ENCODE data around the gene PRPF8. TPM values are rescaled to one million over a fixed set of nuclear protein-coding genes. Genes with fewer than 3 reads are reported as not detected.
A peak's percentile ranks its signal among the peaks of the same experiment; 100 is the strongest.

Gene PRPF8
- total and polyA plus RNA-seq, 5 donors from 2014 or later, result 146 to 405 (median 160) TPM

- no peak overlapping the region for H3K27ac ChIP-seq (ENCODE audit: insufficient read depth, low read length, poor library complexity, severe bottlenecking)
- peaks cover 0 to 8% (median 0%) of the 10 kb centered on the region in 4 donors for H3K4me1 Mint-ChIP-seq
- no peaks in the 10 kb centered on the region for H3K9me3 ChIP-seq (ENCODE audit: control insufficient read depth in 2 of 2, low read length in 2 of 2)
- no peak overlapping the region for H3K4me3 ChIP-seq (ENCODE audit: low read depth, low read length)
- H3K4me3 Mint-ChIP-seq, result no peak overlapping the region
- H3K9me3 Mint-ChIP-seq, result no peaks in the 10 kb centered on the region
- H3K27ac Mint-ChIP-seq, result no peak overlapping the region
- no peaks in the 10 kb centered on the region for H3K27me3 Mint-ChIP-seq
- no peak for ATAC-seq (ENCODE audit: low read depth in 2 of 2)
- no peaks in the 10 kb centered on the region for H3K36me3 ChIP-seq (ENCODE audit: control insufficient read depth, insufficient read depth, low read length)
- H3K4me1 ChIP-seq (ENCODE audit: control insufficient read depth, insufficient read depth, low read length, poor library complexity, severe bottlenecking), result no peaks in the 10 kb centered on the region
- no peak for DNase-seq
- no peaks in the 10 kb centered on the region for H3K27me3 ChIP-seq (ENCODE audit: control insufficient read depth, insufficient read depth, low read length)
- peaks cover 6% of the 10 kb centered on the region for H3K36me3 Mint-ChIP-seq
Observed at GRCh38 chr17:1611715-1612114, 73.0 kb downstream of the PRPF8 start.

GRCh38 chr17:1608676-1609075 lies 76.0 kb downstream of the PRPF8 start:
- no peaks in the 10 kb centered on the region for H3K4me1 ChIP-seq (ENCODE audit: control insufficient read depth, insufficient read depth, low read length, poor library complexity, severe bottlenecking)
- Mint-ChIP-seq H3K4me3 (no peak overlapping the region), H3K36me3 (peaks cover 6% of the 10 kb centered on the region), H3K27ac (peak overlapping the region in 2 of 3 donors; percentile 31 to 50), H3K9me3 (no peaks in the 10 kb centered on the region), H3K4me1 (peaks cover 0 to 8% (median 0%) of the 10 kb centered on the region in 4 donors), H3K27me3 (no peaks in the 10 kb centered on the region)
- H3K27me3 ChIP-seq (ENCODE audit: control insufficient read depth, insufficient read depth, low read length), result no peaks in the 10 kb centered on the region
- no peak overlapping the region for H3K4me3 ChIP-seq (ENCODE audit: low read depth, low read length)
- no peaks in the 10 kb centered on the region for H3K36me3 ChIP-seq (ENCODE audit: control insufficient read depth, insufficient read depth, low read length)
- no peak overlapping the region for H3K27ac ChIP-seq (ENCODE audit: insufficient read depth, low read length, poor library complexity, severe bottlenecking)
- no peak for ATAC-seq (ENCODE audit: low read depth in 2 of 2)
- no peaks in the 10 kb centered on the region for H3K9me3 ChIP-seq (ENCODE audit: control insufficient read depth in 2 of 2, low read length in 2 of 2)
- no peak for DNase-seq

GRCh38 chr17:1607971-1608320 lies 76.7 kb downstream of the PRPF8 start:
- no peaks in the 10 kb centered on the region for H3K9me3 ChIP-seq (ENCODE audit: control insufficient read depth in 2 of 2, low read length in 2 of 2)
- no peaks in the 10 kb centered on the region for H3K27me3 ChIP-seq (ENCODE audit: control insufficient read depth, insufficient read depth, low read length)
- H3K27ac ChIP-seq (ENCODE audit: insufficient read depth, low read length, poor library complexity, severe bottlenecking), result no peak overlapping the region
- DNase-seq (no peak), ATAC-seq (ENCODE audit: low read depth in 2 of 2) (peak in 1 of 2 donors; percentile 20)
- H3K4me3 Mint-ChIP-seq, result no peak overlapping the region
- H3K27me3 Mint-ChIP-seq, result no peaks in the 10 kb centered on the region
- H3K36me3 Mint-ChIP-seq, result peaks cover 4% of the 10 kb centered on the region
- no peaks in the 10 kb centered on the region for H3K36me3 ChIP-seq (ENCODE audit: control insufficient read depth, insufficient read depth, low read length)
- peaks cover 0 to 8% (median 0%) of the 10 kb centered on the region in 4 donors for H3K4me1 Mint-ChIP-seq
- no peaks in the 10 kb centered on the region for H3K4me1 ChIP-seq (ENCODE audit: control insufficient read depth, insufficient read depth, low read length, poor library complexity, severe bottlenecking)
- H3K27ac Mint-ChIP-seq, result peak overlapping the region in 1 of 3 donors; percentile 36
- H3K4me3 ChIP-seq (ENCODE audit: low read depth, low read length), result no peak overlapping the region
- no peaks in the 10 kb centered on the region for H3K9me3 Mint-ChIP-seq

- H3K4me1 Mint-ChIP-seq, result peaks cover 0 to 8% (median 0%) of the 10 kb centered on the region in 4 donors
- no peak overlapping the region for H3K27ac Mint-ChIP-seq
- H3K27ac ChIP-seq (ENCODE audit: insufficient read depth, low read length, poor library complexity, severe bottlenecking), result no peak overlapping the region
- DNase-seq (no peak), ATAC-seq (ENCODE audit: low read depth in 2 of 2) (no peak)
- no peaks in the 10 kb centered on the region for H3K27me3 Mint-ChIP-seq
- H3K27me3 ChIP-seq (ENCODE audit: control insufficient read depth, insufficient read depth, low read length), result no peaks in the 10 kb centered on the region
- H3K9me3 ChIP-seq (ENCODE audit: control insufficient read depth in 2 of 2, low read length in 2 of 2), result no peaks in the 10 kb centered on the region
- no peaks in the 10 kb centered on the region for H3K36me3 ChIP-seq (ENCODE audit: control insufficient read depth, insufficient read depth, low read length)
- H3K4me1 ChIP-seq (ENCODE audit: control insufficient read depth, insufficient read depth, low read length, poor library complexity, severe bottlenecking), result no peaks in the 10 kb centered on the region
- H3K36me3 Mint-ChIP-seq, result peaks cover 9% of the 10 kb centered on the region
- H3K4me3 Mint-ChIP-seq, result no peak overlapping the region
- H3K4me3 ChIP-seq (ENCODE audit: low read depth, low read length), result no peak overlapping the region
- H3K9me3 Mint-ChIP-seq, result no peaks in the 10 kb centered on the region
Observed at GRCh38 chr17:1606352-1606985, 78.2 kb downstream of the PRPF8 start.

GRCh38 chr17:1605681-1606351 lies 78.9 kb downstream of the PRPF8 start:
- Histone ChIP-seq H3K4me3 (ENCODE audit: low read depth, low read length) (no peak overlapping the region), H3K27ac (ENCODE audit: insufficient read depth, low read length, poor library complexity, severe bottlenecking) (no peak overlapping the region), H3K27me3 (ENCODE audit: control insufficient read depth, insufficient read depth, low read length) (no peaks in the 10 kb centered on the region), H3K9me3 (ENCODE audit: control insufficient read depth in 2 of 2, low read length in 2 of 2) (no peaks in the 10 kb centered on the region), H3K4me1 (ENCODE audit: control insufficient read depth, insufficient read depth, low read length, poor library complexity, severe bottlenecking) (no peaks in the 10 kb centered on the region), H3K36me3 (ENCODE audit: control insufficient read depth, insufficient read depth, low read length) (no peaks in the 10 kb centered on the region)
- Mint-ChIP-seq H3K4me1 (peaks cover 0 to 8% (median 0%) of the 10 kb centered on the region in 4 donors), H3K4me3 (no peak overlapping the region), H3K36me3 (peaks cover 11% of the 10 kb centered on the region), H3K9me3 (no peaks in the 10 kb centered on the region), H3K27ac (no peak overlapping the region), H3K27me3 (no peaks in the 10 kb centered on the region)
- no peak for ATAC-seq (ENCODE audit: low read depth in 2 of 2)
- no peak for DNase-seq

GRCh38 chr17:1604831-1605528 lies 79.7 kb downstream of the PRPF8 start:
- no peak for ATAC-seq (ENCODE audit: low read depth in 2 of 2)
- Mint-ChIP-seq H3K4me1 (peaks cover 0 to 8% (median 0%) of the 10 kb centered on the region in 4 donors), H3K36me3 (peaks cover 11% of the 10 kb centered on the region), H3K27me3 (no peaks in the 10 kb centered on the region), H3K4me3 (no peak overlapping the region), H3K27ac (no peak overlapping the region), H3K9me3 (no peaks in the 10 kb centered on the region)
- H3K9me3 ChIP-seq (ENCODE audit: control insufficient read depth in 2 of 2, low read length in 2 of 2), result no peaks in the 10 kb centered on the region
- H3K4me3 ChIP-seq (ENCODE audit: low read depth, low read length), result no peak overlapping the region
- no peaks in the 10 kb centered on the region for H3K4me1 ChIP-seq (ENCODE audit: control insufficient read depth, insufficient read depth, low read length, poor library complexity, severe bottlenecking)
- no peak overlapping the region for H3K27ac ChIP-seq (ENCODE audit: insufficient read depth, low read length, poor library complexity, severe bottlenecking)
- no peaks in the 10 kb centered on the region for H3K27me3 ChIP-seq (ENCODE audit: control insufficient read depth, insufficient read depth, low read length)
- no peaks in the 10 kb centered on the region for H3K36me3 ChIP-seq (ENCODE audit: control insufficient read depth, insufficient read depth, low read length)
- DNase-seq, result no peak

DNA sequence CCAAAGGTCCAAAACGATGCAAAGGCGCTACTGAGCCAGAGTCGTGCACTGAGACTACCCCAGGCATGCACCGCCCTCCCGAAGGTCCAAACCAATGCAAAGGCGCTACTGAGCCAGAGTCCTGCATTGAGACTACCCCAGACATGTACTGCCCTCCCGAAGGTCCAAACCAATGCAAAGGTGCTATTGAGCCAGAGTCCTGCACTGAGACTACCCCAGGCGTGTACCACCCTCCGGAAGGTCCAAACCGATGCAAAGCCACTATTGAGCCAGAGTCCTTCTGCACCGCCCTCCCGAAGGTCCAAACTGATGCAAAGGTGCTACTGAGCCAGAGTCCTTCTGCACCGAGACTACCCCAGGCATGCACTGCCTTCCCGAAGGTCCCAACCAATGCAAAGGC lies 83.1 kb downstream of the PRPF8 start:
- no peak for DNase-seq
- Mint-ChIP-seq H3K4me1 (no peaks in the 10 kb centered on the region), H3K4me3 (no peak overlapping the region), H3K9me3 (no peaks in the 10 kb centered on the region), H3K36me3 (peaks cover 9% of the 10 kb centered on the region), H3K27me3 (no peaks in the 10 kb centered on the region), H3K27ac (no peak overlapping the region)
- H3K27me3 ChIP-seq (ENCODE audit: control insufficient read depth, insufficient read depth, low read length), result no peaks in the 10 kb centered on the region
- H3K36me3 ChIP-seq (ENCODE audit: control insufficient read depth, insufficient read depth, low read length), result no peaks in the 10 kb centered on the region
- no peak overlapping the region for H3K27ac ChIP-seq (ENCODE audit: insufficient read depth, low read length, poor library complexity, severe bottlenecking)
- ATAC-seq (ENCODE audit: low read depth in 2 of 2), result no peak
- no peaks in the 10 kb centered on the region for H3K9me3 ChIP-seq (ENCODE audit: control insufficient read depth in 2 of 2, low read length in 2 of 2)
- no peak overlapping the region for H3K4me3 ChIP-seq (ENCODE audit: low read depth, low read length)
- no peaks in the 10 kb centered on the region for H3K4me1 ChIP-seq (ENCODE audit: control insufficient read depth, insufficient read depth, low read length, poor library complexity, severe bottlenecking)

All from CD4-positive, CD25-positive, alpha-beta regulatory T cell (primary cell).